ENCODE results near the gene PCK2.

Gene PCK2

DNA sequence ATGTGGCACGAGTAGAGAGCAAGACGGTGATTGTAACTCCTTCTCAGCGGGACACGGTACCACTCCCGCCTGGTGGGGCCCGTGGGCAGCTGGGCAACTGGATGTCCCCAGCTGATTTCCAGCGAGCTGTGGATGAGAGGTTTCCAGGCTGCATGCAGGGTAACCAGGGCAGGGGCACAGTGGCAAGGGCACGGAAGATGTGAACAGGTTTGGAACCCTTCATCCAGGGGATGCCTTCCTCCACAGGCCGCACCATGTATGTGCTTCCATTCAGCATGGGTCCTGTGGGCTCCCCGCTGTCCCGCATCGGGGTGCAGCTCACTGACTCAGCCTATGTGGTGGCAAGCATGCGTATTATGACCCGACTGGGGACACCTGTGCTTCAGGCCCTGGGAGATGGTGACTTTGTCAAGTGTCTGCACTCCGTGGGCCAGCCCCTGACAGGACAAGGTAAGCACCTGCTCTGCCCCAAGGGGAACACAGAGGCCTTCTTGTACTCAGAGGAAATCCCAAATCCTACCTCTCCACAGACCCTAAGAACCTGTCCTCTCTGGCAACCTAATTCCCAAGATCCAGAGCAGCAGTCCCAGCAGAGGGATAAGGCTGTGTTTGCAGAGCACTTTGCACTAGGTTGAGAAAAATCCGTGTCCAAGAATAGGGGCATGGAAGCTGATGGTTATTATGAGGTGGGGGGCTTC lies 4.3 kb downstream of the PCK2 start:
- no peak for DNase-seq (ENCODE audit: extremely low read depth, insufficient read length)
- H3K36me3 ChIP-seq (ENCODE audit: control insufficient read depth, insufficient read depth, low read length) = peaks cover 38% of the 10 kb centered on the region
- TF ChIP-seq, protein P1, sequence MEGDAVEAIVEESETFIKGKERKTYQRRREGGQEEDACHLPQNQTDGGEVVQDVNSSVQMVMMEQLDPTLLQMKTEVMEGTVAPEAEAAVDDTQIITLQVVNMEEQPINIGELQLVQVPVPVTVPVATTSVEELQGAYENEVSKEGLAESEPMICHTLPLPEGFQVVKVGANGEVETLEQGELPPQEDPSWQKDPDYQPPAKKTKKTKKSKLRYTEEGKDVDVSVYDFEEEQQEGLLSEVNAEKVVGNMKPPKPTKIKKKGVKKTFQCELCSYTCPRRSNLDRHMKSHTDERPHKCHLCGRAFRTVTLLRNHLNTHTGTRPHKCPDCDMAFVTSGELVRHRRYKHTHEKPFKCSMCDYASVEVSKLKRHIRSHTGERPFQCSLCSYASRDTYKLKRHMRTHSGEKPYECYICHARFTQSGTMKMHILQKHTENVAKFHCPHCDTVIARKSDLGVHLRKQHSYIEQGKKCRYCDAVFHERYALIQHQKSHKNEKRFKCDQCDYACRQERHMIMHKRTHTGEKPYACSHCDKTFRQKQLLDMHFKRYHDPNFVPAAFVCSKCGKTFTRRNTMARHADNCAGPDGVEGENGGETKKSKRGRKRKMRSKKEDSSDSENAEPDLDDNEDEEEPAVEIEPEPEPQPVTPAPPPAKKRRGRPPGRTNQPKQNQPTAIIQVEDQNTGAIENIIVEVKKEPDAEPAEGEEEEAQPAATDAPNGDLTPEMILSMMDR (IDR thresholded peaks at IDR 0.05; ENCODE audit: insufficient read depth, low read length, poor library complexity, severe bottlenecking) = no peak
- no peak overlapping the region for H3K4me3 ChIP-seq (replicated peaks; ENCODE audit: low read depth, low read length)
- no peaks in the 10 kb centered on the region for H3K27me3 ChIP-seq (replicated peaks; ENCODE audit: control insufficient read depth, insufficient read depth, low read length)

DNA sequence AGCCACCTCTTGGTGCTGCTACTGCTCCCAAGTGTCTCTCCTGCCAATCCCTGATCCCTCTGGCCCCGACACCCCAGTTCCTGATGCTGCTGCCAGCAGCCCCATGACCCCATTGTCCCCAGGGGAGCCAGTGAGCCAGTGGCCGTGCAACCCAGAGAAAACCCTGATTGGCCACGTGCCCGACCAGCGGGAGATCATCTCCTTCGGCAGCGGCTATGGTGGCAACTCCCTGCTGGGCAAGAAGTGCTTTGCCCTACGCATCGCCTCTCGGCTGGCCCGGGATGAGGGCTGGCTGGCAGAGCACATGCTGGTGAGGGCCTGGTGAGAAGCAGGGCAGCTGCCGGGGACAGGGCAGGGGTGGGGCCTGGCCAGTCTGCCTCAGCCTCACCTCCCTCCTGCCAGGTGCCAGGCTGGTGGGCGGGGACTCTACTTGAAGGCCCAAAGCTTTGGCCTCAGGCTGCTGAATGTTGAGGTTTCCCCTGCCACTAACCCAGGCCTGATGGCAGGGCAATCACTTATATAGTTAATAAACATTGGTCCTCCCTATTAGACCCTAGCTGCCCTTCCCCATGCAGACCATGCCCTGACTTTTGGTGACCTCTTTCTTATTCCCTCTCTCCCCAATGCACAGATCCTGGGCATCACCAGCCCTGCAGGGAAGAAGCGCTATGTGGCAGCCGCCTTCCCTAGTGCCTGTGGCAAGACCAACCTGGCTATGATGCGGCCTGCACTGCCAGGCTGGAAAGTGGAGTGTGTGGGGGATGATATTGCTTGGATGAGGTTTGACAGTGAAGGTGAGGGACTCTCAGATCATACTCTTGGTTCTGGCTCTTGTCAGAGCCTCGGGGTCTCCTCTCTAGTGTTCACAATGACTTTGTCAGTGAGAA lies 5.1 kb downstream of the PCK2 start:
- no peaks in the 10 kb centered on the region for H3K27me3 ChIP-seq (replicated peaks; ENCODE audit: control insufficient read depth, insufficient read depth, low read length)
- peaks cover 41% of the 10 kb centered on the region for H3K36me3 ChIP-seq (ENCODE audit: control insufficient read depth, insufficient read depth, low read length)
- H3K4me3 ChIP-seq (replicated peaks; ENCODE audit: low read depth, low read length) = no peak overlapping the region
- DNase-seq (ENCODE audit: extremely low read depth, insufficient read length) = no peak
- TF ChIP-seq, protein P1 (IDR thresholded peaks at IDR 0.05; ENCODE audit: insufficient read depth, low read length, poor library complexity, severe bottlenecking) = no peak

DNA sequence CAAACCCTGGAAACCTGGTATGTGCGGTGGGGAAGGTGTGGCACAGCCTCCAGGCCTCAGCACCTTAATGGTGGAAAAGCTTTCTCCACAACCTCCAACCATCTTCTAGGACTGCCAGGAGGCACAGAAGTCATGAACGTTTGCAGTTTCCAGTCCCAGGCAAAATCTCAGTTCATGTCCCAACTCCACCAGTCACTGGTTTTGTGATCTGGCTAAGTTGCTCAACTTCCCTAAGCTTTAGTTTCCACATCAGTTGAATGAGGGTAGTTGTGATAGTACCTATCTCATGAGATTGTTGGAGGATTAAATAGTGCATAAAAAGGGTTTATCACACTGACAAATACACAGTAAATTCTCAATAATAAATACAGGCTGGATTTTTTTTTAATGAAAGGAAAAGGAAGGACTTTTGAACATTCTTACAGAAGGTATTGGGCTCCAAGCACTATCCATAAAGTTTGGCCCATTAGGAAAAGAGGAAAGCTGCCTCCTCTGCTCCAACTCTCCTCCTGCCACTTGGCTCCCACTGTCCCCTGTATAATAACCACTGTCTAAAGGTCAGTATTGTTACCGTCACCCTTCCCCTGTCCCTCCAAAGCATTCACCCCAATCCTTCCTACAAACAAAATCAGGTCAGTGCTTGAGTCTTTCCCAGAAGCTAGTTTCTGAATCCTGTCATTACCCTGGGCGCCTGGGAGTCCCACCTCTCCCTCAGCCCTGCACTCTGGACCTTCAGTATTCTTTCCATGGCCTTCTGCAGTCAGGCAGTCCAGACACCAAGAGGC lies 6.3 kb downstream of the PCK2 start:
- no peak for DNase-seq (ENCODE audit: extremely low read depth, insufficient read length)
- Histone ChIP-seq H3K4me3 (replicated peaks; ENCODE audit: low read depth, low read length) (no peak overlapping the region), H3K36me3 (ENCODE audit: control insufficient read depth, insufficient read depth, low read length) (peaks cover 41% of the 10 kb centered on the region), H3K27me3 (replicated peaks; ENCODE audit: control insufficient read depth, insufficient read depth, low read length) (no peaks in the 10 kb centered on the region)
- TF ChIP-seq, protein P1 (IDR thresholded peaks at IDR 0.05; ENCODE audit: insufficient read depth, low read length, poor library complexity, severe bottlenecking) = no peak

DNA sequence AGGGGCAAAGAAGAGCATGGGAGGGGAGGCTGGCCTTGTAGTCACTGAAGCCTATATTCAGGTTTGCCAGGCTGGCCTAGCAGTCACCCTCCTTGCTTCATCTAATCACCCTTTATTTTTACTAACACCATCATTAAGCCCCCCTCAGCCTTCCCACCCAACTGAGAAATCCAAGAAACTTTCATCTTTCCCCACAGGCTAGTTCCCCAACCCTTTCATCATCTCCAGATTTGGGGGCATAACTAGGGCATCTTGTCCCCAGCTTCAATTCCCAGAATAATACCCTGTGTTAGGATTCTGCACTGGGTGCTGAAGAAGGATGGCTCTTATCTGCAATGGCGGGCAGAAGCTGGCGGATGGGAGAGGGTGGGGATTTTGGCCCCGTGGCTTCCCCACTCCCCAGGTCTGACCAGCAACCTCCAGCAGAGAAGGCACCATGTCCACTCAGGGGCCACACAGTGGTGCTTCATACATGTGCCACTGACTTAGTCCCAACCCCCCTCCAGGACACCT lies 6.9 kb downstream of the PCK2 start:
- DNase-seq (ENCODE audit: extremely low read depth, insufficient read length) = no peak
- peaks cover 41% of the 10 kb centered on the region for H3K36me3 ChIP-seq (ENCODE audit: control insufficient read depth, insufficient read depth, low read length)
- no peak overlapping the region for H3K4me3 ChIP-seq (replicated peaks; ENCODE audit: low read depth, low read length)
- H3K27me3 ChIP-seq (replicated peaks; ENCODE audit: control insufficient read depth, insufficient read depth, low read length) = no peaks in the 10 kb centered on the region
- TF ChIP-seq, protein P1 (IDR thresholded peaks at IDR 0.05; ENCODE audit: insufficient read depth, low read length, poor library complexity, severe bottlenecking) = no peak

DNA sequence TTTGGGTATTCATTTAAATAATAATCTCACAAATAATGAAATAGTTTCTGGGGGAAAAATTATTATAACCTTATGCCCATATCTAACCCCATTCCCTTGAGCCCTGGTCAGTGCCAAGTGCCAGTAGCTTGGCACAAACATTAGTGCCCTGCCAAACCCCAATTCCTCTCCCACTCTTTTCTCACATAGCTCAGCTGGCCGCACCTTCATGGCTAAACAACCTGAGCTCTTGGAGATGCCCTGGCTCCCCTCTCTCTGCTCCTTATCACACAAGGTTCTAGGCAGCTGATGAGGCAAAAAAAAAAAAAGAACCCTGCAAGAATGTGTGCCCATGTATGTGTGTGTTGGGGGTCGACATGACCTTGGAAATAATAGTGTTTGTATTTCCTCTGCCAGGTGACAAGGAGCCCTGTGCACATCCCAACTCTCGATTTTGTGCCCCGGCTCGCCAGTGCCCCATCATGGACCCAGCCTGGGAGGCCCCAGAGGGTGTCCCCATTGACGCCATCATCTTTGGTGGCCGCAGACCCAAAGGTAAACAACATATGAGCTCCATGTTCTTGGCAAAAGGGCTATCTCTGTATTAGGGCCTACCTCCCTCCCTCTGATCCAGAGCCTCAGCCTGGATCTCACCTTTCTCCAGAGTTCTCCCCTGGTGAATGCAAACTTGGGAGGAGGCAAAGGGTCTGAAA lies 8.4 kb downstream of the PCK2 start:
- DNase-seq (ENCODE audit: extremely low read depth, insufficient read length) = no peak
- Histone ChIP-seq H3K4me3 (replicated peaks; ENCODE audit: low read depth, low read length) (no peak overlapping the region), H3K36me3 (ENCODE audit: control insufficient read depth, insufficient read depth, low read length) (peaks cover 37% of the 10 kb centered on the region), H3K27me3 (replicated peaks; ENCODE audit: control insufficient read depth, insufficient read depth, low read length) (no peaks in the 10 kb centered on the region)
- TF ChIP-seq, protein P1 (IDR thresholded peaks at IDR 0.05; ENCODE audit: insufficient read depth, low read length, poor library complexity, severe bottlenecking) = no peak
